Liver (tissue), 3 donors: Measurements from ENCODE around the gene MAP3K21.

ENCODE experiments used
- ATF3 ChIP-seq: IDR thresholded peaks from 2 replicates; pipeline ENCODE4 v1.6.1; 2016; ENCODE audit warnings: antibody characterized with exemption
- CTCF ChIP-seq: fragments of 150-350 bp; IDR thresholded peaks from 2 replicates; pipeline ENCODE4 v1.5.1; 2017; ENCODE audit warnings: improper control_type of control experiment, low read depth, low read length; ENCODE audit not compliant: missing input control
- GABPA ChIP-seq, 2 donors: IDR thresholded peaks in 1 of 2; conservative IDR thresholded peaks in 1 of 2; 2 replicates each; pipeline ENCODE4 v1.6.1; 2016; ENCODE audit warnings: antibody characterized with exemption in 2 of 2, mild to moderate bottlenecking in 1 of 2, moderate library complexity in 1 of 2
- JUND ChIP-seq, 2 donors: IDR thresholded peaks; 2 replicates each; pipeline ENCODE4 v1.6.1; 2016; ENCODE audit warnings: antibody characterized with exemption in 2 of 2
- MAX ChIP-seq: IDR thresholded peaks from 2 replicates; pipeline ENCODE4 v1.6.1; 2016; ENCODE audit warnings: antibody characterized with exemption
- RAD21 ChIP-seq, 2 donors: IDR thresholded peaks; 2 replicates each; pipeline ENCODE4 v1.6.1; 2016; ENCODE audit warnings: antibody characterized with exemption in 2 of 2, mild to moderate bottlenecking in 2 of 2
- REST ChIP-seq: IDR thresholded peaks from 2 replicates; pipeline ENCODE4 v1.6.1; 2016; ENCODE audit warnings: antibody characterized with exemption, mild to moderate bottlenecking
- RXRA ChIP-seq, 2 donors: IDR thresholded peaks; 2 replicates each; pipeline ENCODE4 v1.6.1; 2017 to 2018; ENCODE audit warnings: antibody characterized with exemption in 2 of 2, mild to moderate bottlenecking in 1 of 2
- donor health status: healthy.
- donor health status: healthy.

GRCh38 chr1:233299450-233299849 lies 28.1 kb upstream of the MAP3K21 start:
- no peak for TF ChIP-seq CTCF
- TF ChIP-seq JUND (IDR thresholded peaks at IDR 0.05), result no peak
- no peak for TF ChIP-seq MAX
- TF ChIP-seq GABPA (IDR thresholded peaks at IDR 0.05 in 1 of 2, conservative IDR thresholded peaks at IDR 0.05 in 1 of 2), result no peak
- no peak for TF ChIP-seq RXRA (IDR thresholded peaks at IDR 0.05)
- TF ChIP-seq RAD21 (IDR thresholded peaks at IDR 0.05), result no peak
- TF ChIP-seq REST, result no peak
- TF ChIP-seq ATF3, result no peak
